Parathyroid adenoma (tissue), 2 donors: ENCODE results near the gene SLC39A13.

Experiments used
- H2AFZ ChIP-seq: fragments of 300-600 bp; sonication (generic); one replicate; pipeline ENCODE4 v1.7.0; 2017; ENCODE audit warnings: antibody characterized with exemption, mild to moderate bottlenecking
- H3K27ac ChIP-seq: fragments of 300-600 bp; sonication (generic); one replicate; pipeline ENCODE4 v1.7.0; 2017
- H3K27me3 ChIP-seq: fragments of 300-600 bp; sonication (generic); one replicate; pipeline ENCODE4 v1.7.0; 2017; ENCODE audit warnings: low read length; ENCODE audit not compliant: control insufficient read depth, insufficient read depth
- H3K36me3 ChIP-seq: fragments of 300-600 bp; sonication (generic); one replicate; pipeline ENCODE4 v1.7.0; 2017; ENCODE audit warnings: low read length; ENCODE audit not compliant: control insufficient read depth, insufficient read depth
- H3K4me1 ChIP-seq: fragments of 300-600 bp; sonication (generic); one replicate; pipeline ENCODE4 v1.7.0; 2017; ENCODE audit warnings: control low read depth
- H3K4me2 ChIP-seq: fragments of 300-600 bp; sonication (generic); one replicate; pipeline ENCODE4 v1.7.0; 2017; ENCODE audit warnings: low read length
- H3K4me3 ChIP-seq: fragments of 300-600 bp; sonication (generic); one replicate; pipeline ENCODE4 v1.7.0; 2017; ENCODE audit warnings: low read depth, low read length
- H3K79me2 ChIP-seq: fragments of 300-600 bp; sonication (generic); one replicate; pipeline ENCODE4 v1.7.0; 2017; ENCODE audit warnings: control low read depth
- H3K9ac ChIP-seq: fragments of 300-600 bp; sonication (generic); one replicate; pipeline ENCODE4 v1.7.0; 2017; ENCODE audit warnings: mild to moderate bottlenecking
- H3K9me3 ChIP-seq: fragments of 300-600 bp; sonication (generic); one replicate; pipeline ENCODE4 v1.7.0; 2017; ENCODE audit warnings: low read length; ENCODE audit not compliant: control insufficient read depth
- TF ChIP-seq, protein P1 (sequence below): fragments of 300-600 bp; sonication (generic); IDR thresholded peaks from one replicate; pipeline ENCODE4 v1.7.0; 2017; ENCODE audit warnings: antibody characterized with exemption, mild to moderate bottlenecking
- donor health status: primary hyperparathyroidism.

Gene SLC39A13

GRCh38 chr11:47431356-47432083 is 23.1 kb downstream of the SLC39A13 start:
- TF ChIP-seq, protein P1, sequence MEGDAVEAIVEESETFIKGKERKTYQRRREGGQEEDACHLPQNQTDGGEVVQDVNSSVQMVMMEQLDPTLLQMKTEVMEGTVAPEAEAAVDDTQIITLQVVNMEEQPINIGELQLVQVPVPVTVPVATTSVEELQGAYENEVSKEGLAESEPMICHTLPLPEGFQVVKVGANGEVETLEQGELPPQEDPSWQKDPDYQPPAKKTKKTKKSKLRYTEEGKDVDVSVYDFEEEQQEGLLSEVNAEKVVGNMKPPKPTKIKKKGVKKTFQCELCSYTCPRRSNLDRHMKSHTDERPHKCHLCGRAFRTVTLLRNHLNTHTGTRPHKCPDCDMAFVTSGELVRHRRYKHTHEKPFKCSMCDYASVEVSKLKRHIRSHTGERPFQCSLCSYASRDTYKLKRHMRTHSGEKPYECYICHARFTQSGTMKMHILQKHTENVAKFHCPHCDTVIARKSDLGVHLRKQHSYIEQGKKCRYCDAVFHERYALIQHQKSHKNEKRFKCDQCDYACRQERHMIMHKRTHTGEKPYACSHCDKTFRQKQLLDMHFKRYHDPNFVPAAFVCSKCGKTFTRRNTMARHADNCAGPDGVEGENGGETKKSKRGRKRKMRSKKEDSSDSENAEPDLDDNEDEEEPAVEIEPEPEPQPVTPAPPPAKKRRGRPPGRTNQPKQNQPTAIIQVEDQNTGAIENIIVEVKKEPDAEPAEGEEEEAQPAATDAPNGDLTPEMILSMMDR: no peak
- H3K27ac ChIP-seq: no peak overlapping the region
- H3K79me2 ChIP-seq: no peaks in the 10 kb centered on the region
- H3K4me3 ChIP-seq: no peak overlapping the region
- no peaks in the 10 kb centered on the region for H3K4me1 ChIP-seq
- no peak overlapping the region for H2AFZ ChIP-seq
- H3K36me3 ChIP-seq: no peaks in the 10 kb centered on the region
- no peaks in the 10 kb centered on the region for H3K9me3 ChIP-seq
- H3K27me3 ChIP-seq: no peaks in the 10 kb centered on the region
- H3K4me2 ChIP-seq: no peak overlapping the region
- H3K9ac ChIP-seq: no peak overlapping the region

DNA sequence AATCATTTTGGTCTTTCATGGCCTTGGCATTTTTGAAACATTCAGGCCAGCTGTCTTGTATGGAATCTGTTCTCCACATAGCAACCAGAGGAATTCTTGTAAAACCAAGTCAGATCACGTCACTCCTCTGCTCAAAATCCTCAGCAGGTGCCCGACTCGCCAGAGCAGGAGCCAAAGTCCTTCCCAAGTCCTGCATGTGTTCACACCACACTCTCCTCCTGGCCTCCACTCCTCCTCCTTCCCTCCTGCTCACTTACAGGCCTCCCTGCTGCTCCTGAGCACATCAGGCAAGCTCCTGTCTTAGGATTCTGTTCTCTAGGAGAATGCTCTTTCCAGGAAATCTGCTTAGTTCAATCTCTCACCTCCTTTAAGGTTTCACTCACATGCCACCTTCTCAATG is 24.8 kb downstream of the SLC39A13 start:
- H3K9me3 ChIP-seq: no peaks in the 10 kb centered on the region

GRCh38 chr11:47434011-47434786 is 25.8 kb downstream of the SLC39A13 start:
- H3K36me3 ChIP-seq: no peaks in the 10 kb centered on the region
- no peak overlapping the region for H3K4me3 ChIP-seq
- TF ChIP-seq, protein P1: no peak
- H2AFZ ChIP-seq: no peak overlapping the region
- H3K9me3 ChIP-seq: no peaks in the 10 kb centered on the region
- no peak overlapping the region for H3K4me2 ChIP-seq
- no peaks in the 10 kb centered on the region for H3K79me2 ChIP-seq
- H3K4me1 ChIP-seq: no peaks in the 10 kb centered on the region
- H3K27me3 ChIP-seq: no peaks in the 10 kb centered on the region
- H3K27ac ChIP-seq: no peak overlapping the region
- no peak overlapping the region for H3K9ac ChIP-seq

More for the DNA sequence above, 24.8 kb downstream of the SLC39A13 start:
- H3K9ac ChIP-seq: no peak overlapping the region
- no peaks in the 10 kb centered on the region for H3K27me3 ChIP-seq
- H3K36me3 ChIP-seq: no peaks in the 10 kb centered on the region
- TF ChIP-seq, protein P1: no peak
- no peak overlapping the region for H3K4me3 ChIP-seq
- no peaks in the 10 kb centered on the region for H3K79me2 ChIP-seq
- no peak overlapping the region for H2AFZ ChIP-seq
- no peaks in the 10 kb centered on the region for H3K4me1 ChIP-seq
- H3K4me2 ChIP-seq: no peak overlapping the region
- H3K27ac ChIP-seq: no peak overlapping the region

DNA sequence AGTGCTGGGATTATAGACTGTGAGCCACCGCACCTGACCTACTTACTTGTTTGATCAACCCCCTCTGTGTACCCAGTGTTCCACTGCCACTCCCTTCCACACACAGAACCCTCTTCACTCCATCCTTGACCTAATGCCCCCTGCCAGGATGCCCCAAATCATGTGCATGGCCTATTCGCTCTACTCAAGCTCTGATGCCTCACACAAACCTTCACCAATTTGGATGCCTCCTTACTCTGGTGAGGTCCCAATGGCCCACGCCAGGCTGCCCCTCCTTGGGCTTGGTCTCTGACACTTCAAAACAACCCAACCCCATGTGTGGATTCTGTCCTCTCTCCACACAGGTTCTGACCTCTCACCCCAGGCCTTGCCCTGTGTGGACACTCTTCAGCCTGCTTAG is 27.3 kb downstream of the SLC39A13 start:
- H3K9me3 ChIP-seq: no peaks in the 10 kb centered on the region
- H2AFZ ChIP-seq: no peak overlapping the region
- no peaks in the 10 kb centered on the region for H3K36me3 ChIP-seq
- H3K9ac ChIP-seq: no peak overlapping the region
- H3K4me2 ChIP-seq: no peak overlapping the region
- H3K4me1 ChIP-seq: no peaks in the 10 kb centered on the region
- H3K27ac ChIP-seq: no peak overlapping the region
- no peak overlapping the region for H3K4me3 ChIP-seq
- no peaks in the 10 kb centered on the region for H3K27me3 ChIP-seq
- no peaks in the 10 kb centered on the region for H3K79me2 ChIP-seq
- TF ChIP-seq, protein P1: no peak
